NCI-H526 (cell line): ENCODE data around the gene KCNH4.

Experiments used
- DNase-seq, 2 experiments: peaks; one replicate each; lab custom pipeline; 2025; lab: John Stamatoyannopoulos, UW

The KCNH4 gene

DNA sequence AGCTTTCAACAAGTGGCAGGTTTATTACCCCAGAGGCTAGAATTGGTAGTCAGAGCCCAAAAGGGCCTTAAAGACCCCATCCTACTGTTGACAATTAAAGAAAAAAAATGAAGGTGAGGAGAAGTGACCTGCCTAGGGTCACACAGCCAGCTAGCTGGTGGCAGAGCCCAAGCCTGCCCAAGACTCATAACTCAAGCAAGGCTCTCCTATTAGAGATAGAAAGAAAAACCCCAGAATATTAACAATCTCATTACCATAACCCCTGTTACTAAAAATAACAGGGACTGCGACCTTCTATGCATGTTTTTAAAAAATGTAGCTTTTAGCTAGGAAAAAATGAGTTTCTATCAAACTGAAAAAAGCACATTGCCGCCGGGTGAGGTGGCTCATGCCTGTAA lies 44.3 kb downstream of the KCNH4 start:
- no peak for DNase-seq

GRCh38 chr17:42135664-42136653 lies 45.0 kb downstream of the KCNH4 start:
- DNase-seq, result no peak

DNA sequence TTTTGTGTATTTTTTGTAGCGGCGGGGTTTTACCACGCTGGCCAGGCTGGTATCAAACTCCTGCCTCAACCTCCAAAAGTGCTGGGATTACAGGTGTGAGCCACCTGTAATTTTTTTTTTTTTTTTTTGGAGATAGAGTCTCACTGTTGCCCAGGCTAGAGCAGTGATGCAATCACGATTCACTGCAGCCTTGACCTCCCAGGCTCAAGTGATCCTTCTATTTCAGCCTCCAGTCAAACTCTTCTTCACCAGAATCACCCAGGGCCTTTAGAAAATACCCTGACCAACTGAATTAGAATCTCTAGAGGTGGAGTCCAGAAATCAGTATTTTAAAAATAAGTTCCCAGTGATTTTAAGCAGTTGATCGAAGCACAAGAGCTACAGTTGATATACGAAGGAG lies 45.8 kb downstream of the KCNH4 start:
- no peak for DNase-seq

GRCh38 chr17:42133461-42134041 lies 47.4 kb downstream of the KCNH4 start:
- no peak for DNase-seq

DNA sequence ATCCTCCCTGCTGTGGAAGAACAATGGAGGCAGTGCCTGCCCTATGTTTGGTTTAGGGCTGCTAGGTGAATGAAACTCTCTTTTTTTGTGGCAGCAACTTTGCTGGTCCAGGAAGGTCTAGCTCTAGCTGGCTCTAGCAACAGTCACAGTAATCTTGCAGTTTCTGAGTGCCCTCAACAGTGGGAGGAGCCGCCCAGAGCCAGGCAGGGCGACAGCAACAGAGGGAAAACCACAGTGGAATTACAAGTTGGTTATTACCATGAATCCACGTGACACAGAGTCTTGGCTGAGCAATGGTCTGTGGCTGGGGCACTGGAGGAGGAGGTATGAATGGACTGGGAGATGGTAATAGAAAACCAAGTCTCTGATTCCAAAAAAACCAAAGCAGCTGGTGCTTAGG lies 48.0 kb downstream of the KCNH4 start:
- DNase-seq, result peak; percentile 22 to 50

- no peak for DNase-seq
Measured at GRCh38 chr17:42131981-42132432, 48.9 kb downstream of the KCNH4 start.

- DNase-seq, result no peak
Measured at GRCh38 chr17:42131232-42131631, 49.7 kb downstream of the KCNH4 start.

DNA sequence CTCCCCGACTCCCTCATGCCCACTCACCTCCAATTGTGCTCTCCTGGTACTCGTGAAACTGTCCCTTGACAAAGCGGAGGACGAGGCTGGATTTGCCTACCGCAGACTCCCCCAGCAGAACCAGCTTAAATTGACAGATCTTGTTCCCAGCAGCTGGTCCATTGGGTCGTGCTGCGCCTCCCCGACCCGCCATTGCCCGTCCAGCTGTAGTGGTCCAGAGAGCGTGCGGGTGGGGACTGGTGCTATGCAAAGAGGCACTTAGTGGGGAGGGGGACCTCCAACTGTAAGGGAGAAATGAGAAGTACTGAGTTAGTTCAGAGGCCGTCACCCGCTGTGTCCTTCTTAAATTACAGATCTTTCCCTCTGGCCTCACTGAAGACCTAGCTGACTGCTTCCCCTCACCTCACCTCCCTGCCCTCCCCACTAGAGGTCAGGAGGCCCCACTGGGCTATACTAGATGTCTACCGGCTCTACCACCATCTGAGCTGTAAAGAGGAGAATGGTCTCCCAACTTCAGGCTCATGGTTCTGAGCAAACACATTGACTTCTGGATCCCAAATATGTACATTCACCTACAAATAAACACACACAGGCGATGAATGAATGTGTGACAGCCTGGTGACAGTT lies 50.5 kb downstream of the KCNH4 start:
- no peak for DNase-seq

- no peak for DNase-seq
Measured at GRCh38 chr17:42129109-42129837, 51.7 kb downstream of the KCNH4 start.

DNA sequence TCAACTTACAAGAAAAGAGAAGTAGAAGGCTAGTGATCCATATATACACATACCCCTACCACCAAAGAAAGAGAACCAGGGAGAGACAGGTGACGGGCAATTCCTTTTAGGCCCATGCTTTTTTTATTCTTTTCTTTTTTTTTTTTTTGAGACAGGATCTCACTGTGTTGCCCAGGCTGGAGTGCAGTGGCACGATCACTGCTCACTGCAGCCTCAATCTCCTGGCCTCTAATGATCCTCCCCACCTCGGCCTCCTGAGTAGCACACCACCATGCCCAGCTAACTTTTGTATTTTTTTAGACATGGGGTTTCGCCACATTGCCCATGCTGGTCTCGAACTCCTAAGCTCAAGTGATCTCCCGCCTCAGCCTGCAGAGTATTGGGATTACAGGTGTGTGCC lies 53.5 kb downstream of the KCNH4 start:
- DNase-seq, result no peak

DNA sequence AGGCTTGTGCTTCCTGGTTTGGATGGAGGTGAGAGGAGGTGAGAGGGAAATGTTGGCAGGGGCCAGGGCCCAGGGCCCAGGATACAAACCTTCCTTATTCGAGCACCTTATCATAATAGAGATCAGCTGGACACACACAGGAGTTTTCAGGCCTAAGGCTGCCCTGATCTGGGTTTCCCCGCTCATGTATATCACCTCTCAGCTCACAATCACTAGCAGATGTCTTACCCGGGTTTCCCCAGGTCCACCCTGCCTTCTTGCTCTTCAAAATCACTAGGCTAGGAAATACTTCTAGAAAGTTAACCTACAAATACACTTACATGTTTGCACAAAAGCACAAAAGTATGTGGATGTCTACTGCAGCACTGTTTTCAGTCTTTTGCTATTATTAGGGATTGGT lies 54.1 kb downstream of the KCNH4 start:
- DNase-seq, result no peak

DNA sequence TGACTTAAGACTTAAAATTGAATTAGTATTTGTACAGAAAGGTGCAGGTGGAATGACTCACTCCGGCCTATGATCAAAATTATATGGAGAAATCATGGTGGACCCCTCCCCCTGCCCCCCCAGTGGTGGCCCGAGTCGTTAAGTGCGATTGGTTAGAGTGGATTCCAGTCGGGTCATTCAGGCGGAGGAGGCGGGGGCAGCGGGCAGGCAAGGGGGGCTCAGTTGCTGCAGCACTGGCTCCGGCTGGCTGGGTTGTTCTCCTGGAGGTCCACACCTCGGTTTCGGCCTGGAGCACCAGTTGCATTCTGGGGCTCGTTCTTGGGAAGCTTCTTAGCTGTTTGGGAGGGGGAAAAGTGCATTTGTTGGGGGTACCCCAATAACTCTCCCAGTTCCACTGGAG lies 55.4 kb downstream of the KCNH4 start:
- DNase-seq, result no peak

DNA sequence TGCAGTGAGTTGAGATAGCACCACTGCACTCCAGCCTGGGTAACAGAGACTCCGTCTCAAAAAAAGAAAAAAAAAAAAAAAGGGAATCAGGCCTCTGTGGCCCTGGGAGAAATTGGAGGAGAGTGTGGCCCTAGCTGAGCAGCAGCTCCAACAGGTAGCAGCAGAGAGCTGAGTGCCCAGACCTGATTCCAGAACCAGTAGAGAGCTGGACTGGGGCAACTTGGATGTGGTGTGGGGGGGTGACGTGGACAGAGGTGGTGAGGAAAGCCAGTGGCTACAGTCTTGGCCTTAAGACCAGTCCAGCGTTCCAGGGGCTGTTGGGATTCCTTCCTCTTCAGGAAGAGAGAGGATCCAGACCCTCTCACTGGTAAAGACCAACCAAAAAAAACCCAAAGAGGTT lies 56.7 kb downstream of the KCNH4 start:
- DNase-seq, result no peak

- peak; percentile 47 to 88 for DNase-seq
Measured at GRCh38 chr17:42122371-42123303, 58.3 kb downstream of the KCNH4 start, which contains the start of gene HSPB9. Gene HSPB9, plus strand, starts transcription at chr17:42122804. Its CDS starts 47 bp downstream, at chr17:42122851.

DNA sequence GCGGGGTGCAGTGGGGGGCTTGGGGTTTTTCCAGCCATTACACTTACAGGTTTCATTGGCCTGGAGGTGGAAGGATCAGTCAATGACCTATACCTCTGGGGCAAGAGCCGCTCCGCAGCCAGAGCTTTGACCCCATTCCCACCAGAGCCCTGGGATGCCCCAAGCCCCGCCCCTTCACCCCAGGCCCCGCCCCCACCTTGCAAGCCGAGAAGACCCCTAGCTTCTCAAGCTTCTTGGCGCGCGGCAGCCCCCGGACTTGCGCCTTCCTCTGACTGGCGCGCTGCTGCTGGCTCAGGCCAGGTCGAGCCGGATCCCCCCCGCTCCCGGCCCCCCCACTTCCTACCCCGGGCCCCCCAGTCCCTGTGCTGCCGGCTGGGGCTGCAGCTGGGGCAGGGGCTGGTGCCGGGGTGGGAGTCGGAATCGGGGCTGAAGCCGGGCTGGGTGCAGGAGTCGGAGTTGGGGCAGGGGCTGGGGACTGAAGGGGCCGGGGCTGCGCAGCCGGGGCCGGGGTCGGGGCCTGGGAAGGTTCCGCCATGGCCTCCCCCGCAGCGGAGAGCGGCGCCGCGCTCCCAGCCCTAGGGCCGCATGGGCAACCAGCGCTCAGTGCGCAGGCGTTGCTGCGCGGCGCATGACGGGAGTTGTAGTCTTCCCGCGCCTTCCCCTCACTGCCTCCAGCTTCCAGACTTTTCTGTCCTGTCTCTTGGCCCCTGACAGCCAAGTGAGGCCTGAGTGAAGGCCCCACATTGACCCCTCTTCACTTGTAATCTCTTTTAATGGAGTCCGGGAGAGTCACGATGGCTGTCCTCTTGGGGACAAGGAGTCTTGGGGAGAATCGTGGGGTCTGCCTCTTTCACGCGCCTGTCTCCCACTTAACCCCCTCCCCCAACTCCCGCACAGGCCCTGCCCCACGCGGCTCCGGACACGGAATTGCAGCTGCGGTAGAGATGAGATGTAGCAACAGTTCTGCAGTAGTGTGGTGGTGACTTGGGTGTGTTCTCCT lies 59.9 kb downstream of the KCNH4 start, which contains the start of gene KAT2A:
Gene KAT2A (minus strand): TSS at position 598 of the 1,000 bp plus-strand sequence. CDS start 63 bp downstream, at position 535.
- peak; percentile 62 to 88 for DNase-seq

DNA sequence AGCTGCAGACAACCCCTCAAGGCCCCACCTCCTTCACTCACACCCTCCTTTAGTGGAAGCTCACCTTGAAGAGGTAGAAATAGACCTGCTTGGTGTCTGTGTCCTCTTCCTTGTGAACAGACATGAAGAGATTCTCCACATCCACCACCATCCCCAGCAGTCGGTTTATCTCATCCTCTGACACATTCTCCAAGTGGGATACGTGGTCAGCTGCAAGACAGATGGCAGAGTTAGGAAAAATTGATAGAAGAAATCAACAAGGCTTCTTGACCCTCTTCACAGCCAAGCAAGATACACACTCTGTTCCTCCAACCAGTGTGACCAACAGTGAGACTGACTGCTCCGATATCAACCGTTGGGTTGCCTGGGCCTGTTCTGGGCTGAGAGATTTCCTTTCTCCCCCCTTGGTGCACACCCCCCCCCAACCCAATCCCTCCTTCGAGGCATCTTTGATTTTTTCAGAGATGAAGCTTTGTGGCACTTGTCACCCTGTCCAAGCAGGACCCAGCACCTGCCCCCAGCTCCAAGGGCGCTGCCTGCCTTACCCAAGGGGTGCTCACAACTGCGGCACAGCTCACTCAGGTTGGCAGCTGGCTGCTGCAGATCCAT lies 60.7 kb downstream of the KCNH4 start:
- DNase-seq, result no peak

DNA sequence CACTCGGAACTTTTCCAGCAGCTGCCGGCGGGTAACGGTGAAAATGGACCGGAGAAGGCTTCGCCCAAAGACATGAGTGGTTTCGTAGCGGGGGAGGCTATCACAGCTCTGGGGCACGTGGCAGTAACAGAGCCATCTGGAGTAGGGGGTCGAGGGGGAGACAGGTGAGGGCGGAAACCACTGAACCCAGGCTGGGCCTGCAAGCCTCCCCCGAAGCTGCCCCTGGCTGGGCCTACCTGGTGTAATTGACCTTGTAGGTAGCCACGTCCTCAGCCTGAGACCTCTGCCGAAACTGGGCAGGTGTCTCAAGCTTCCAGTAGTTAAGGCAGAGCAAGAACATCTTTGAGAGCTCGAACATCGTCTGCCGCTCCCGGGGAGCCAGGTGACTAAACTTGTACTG lies 61.6 kb downstream of the KCNH4 start:
- DNase-seq, result no peak

GRCh38 chr17:42118545-42118944 lies 62.4 kb downstream of the KCNH4 start:
- DNase-seq, result peak; percentile 42 to 54

DNA sequence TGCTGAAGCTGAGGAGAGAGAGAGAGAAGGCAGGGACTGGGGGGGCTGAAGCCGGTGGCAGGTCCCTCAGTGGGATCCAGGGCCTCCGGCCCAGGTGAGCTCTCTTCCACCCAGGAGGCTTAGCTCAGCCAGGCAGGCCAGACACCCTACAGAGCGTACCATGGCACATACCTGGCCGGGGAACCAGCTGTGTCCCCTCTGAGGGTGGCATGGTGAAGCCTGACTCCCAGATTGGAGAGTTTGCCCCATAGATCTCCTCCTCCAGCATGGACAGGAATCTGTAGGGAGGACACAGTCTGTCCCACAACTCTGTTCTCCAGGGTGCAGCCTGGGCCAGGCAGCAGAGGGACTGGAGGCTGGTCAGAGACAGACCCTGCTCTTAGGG lies 62.8 kb downstream of the KCNH4 start:
- no peak for DNase-seq
